CD14-positive monocyte (primary cell): ENCODE data around the gene CDS1. TPM values are rescaled to one million over a fixed set of nuclear protein-coding genes. Genes with fewer than 3 reads are reported as not detected.

Experiments
- DNase-seq, 3 donors: peaks; one replicate each; pipeline ENCODE4 v3.0.0-alpha.2; 2011 to 2022
- H2AFZ ChIP-seq: 2 replicates; pipeline ENCODE4 v1.6.0; 2012; ENCODE audit warnings: mild to moderate bottlenecking, low read depth, low read length, inconsistent platforms; ENCODE audit not compliant: insufficient read depth, poor library complexity, severe bottlenecking
- H3K27ac ChIP-seq, 2 donors: 1 replicate in 1 of 2; 2 replicates in 1 of 2; pipeline ENCODE4 v1.5.1; 2012 to 2013; ENCODE audit warnings: low read length in 2 of 2, control low read depth in 1 of 2, inconsistent platforms in 1 of 2, low read depth in 1 of 2, mild to moderate bottlenecking in 1 of 2
- H3K27me3 ChIP-seq, 2 donors: one replicate each; pipeline versions ENCODE4 v1.6.0 to v1.6.1; 2011 to 2013; ENCODE audit warnings: low read length in 2 of 2; ENCODE audit not compliant: control insufficient read depth in 2 of 2, insufficient read depth in 2 of 2
- H3K36me3 ChIP-seq, 2 donors: replicated peaks in 1 of 2; 1 replicate in 1 of 2; 2 replicates in 1 of 2; pipeline versions ENCODE4 v1.5.1 to v1.6.1; 2012 to 2013; ENCODE audit warnings: low read length in 2 of 2, control low read depth in 1 of 2, inconsistent platforms in 1 of 2, mild to moderate bottlenecking in 1 of 2; ENCODE audit not compliant: insufficient read depth in 2 of 2, control insufficient read depth in 1 of 2
- H3K4me1 ChIP-seq, 2 donors: 1 replicate in 1 of 2; 2 replicates in 1 of 2; pipeline versions ENCODE4 v1.5.1 to v1.6.1; 2012 to 2013; ENCODE audit warnings: low read length in 2 of 2, control low read depth in 1 of 2, inconsistent platforms in 1 of 2, mild to moderate bottlenecking in 1 of 2, moderate library complexity in 1 of 2; ENCODE audit not compliant: insufficient read depth in 2 of 2, control insufficient read depth in 1 of 2
- H3K4me2 ChIP-seq: replicated peaks from 2 replicates; pipeline ENCODE3; 2012; ENCODE audit warnings: low read length, moderate library complexity, mild to moderate bottlenecking; ENCODE audit not compliant: poor library complexity, severe bottlenecking; ENCODE audit errors: extremely low read depth
- H3K4me3 ChIP-seq, 3 experiments: fragments of 200-600 bp in 1 of 3; sonication (generic) in 1 of 3; replicated peaks in 1 of 3; 1 replicate in 2 of 3; 2 replicates in 1 of 3; pipeline ENCODE4 v1.5.1; 2011 to 2013; ENCODE audit warnings: low read length in 3 of 3, mild to moderate bottlenecking in 3 of 3, control low read depth in 2 of 3, low read depth in 2 of 3, inconsistent platforms in 1 of 3, moderate library complexity in 1 of 3
- H3K79me2 ChIP-seq: 2 replicates; pipeline ENCODE4 v1.6.0; 2012; ENCODE audit warnings: mild to moderate bottlenecking, control low read depth, inconsistent platforms, low read length, moderate library complexity; ENCODE audit not compliant: insufficient read depth
- H3K9ac ChIP-seq: 2 replicates; pipeline ENCODE4 v1.6.0; 2017; ENCODE audit warnings: low read length, mild to moderate bottlenecking; ENCODE audit not compliant: insufficient read depth, poor library complexity, severe bottlenecking
- H3K9me3 ChIP-seq, 2 donors: replicated peaks in 1 of 2; 1 replicate in 1 of 2; 2 replicates in 1 of 2; pipeline versions ENCODE4 v1.5.1 to v1.6.1; 2012 to 2013; ENCODE audit warnings: low read length in 2 of 2, control low read depth in 1 of 2; ENCODE audit not compliant: control insufficient read depth in 1 of 2, insufficient read depth in 1 of 2
- H4K20me1 ChIP-seq: 2 replicates; pipeline ENCODE4 v1.6.0; 2012; ENCODE audit warnings: mild to moderate bottlenecking, low read length, control low read depth, moderate library complexity; ENCODE audit not compliant: insufficient read depth
- H3K27ac Mint-ChIP-seq, 7 donors: one replicate each; pipeline ENCODE4 v1.8.0; 2020; ENCODE audit warnings: mild to moderate bottlenecking in 7 of 7, mixed read lengths in 7 of 7, moderate library complexity in 6 of 7, inconsistent platforms in 2 of 7
- H3K27me3 Mint-ChIP-seq, 3 donors: one replicate each; pipeline ENCODE4 v1.8.0; 2021 to 2022; ENCODE audit warnings: low read depth in 3 of 3, mild to moderate bottlenecking in 3 of 3, mixed read lengths in 3 of 3, moderate library complexity in 3 of 3, inconsistent platforms in 1 of 3
- H3K36me3 Mint-ChIP-seq, 2 donors: one replicate each; pipeline ENCODE4 v1.8.0; 2020; ENCODE audit warnings: mixed read lengths in 2 of 2, inconsistent platforms in 1 of 2, mild to moderate bottlenecking in 1 of 2
- H3K4me1 Mint-ChIP-seq: one replicate; pipeline ENCODE4 v1.8.0; 2020; ENCODE audit warnings: mild to moderate bottlenecking, mixed read lengths
- H3K4me3 Mint-ChIP-seq, 2 donors: one replicate each; pipeline ENCODE4 v1.8.0; 2020; ENCODE audit warnings: mild to moderate bottlenecking in 2 of 2, mixed read lengths in 2 of 2, moderate library complexity in 1 of 2
- H3K9me3 Mint-ChIP-seq, 7 donors: one replicate each; pipeline ENCODE4 v1.8.0; 2020 to 2022; ENCODE audit warnings: mixed read lengths in 7 of 7, mild to moderate bottlenecking in 6 of 7, moderate library complexity in 6 of 7, inconsistent platforms in 2 of 7
- WGBS: methylation state at CpG from one replicate; pipeline ENCODE4 v1.1.5; 2013; ENCODE audit warnings: missing lambda C conversion rate; ENCODE audit not compliant: insufficient coverage; 5-methylcytosine and 5-hydroxymethylcytosine counted together
- intact Hi-C, 2 donors: fragments of 100-400 bp; cut with micrococcal nuclease; formaldehyde crosslinking; loops; one replicate each; pipeline versions ENCODE4 v1.15.0 to v1.15.1; 2023
- polyA plus RNA-seq, 3 donors: library from polyadenylated mRNA; depleted of rRNA in 1 of 3; unstranded in 2 of 3; stranded (reverse) in 1 of 3; fragments of 300-500 nt in 2 of 3; fragments of >200 nt in 1 of 3; fragmentation: Illumina TruSeq in 2 of 3; gene quantifications; 1 replicate in 2 of 3; 2 replicates in 1 of 3; pipeline ENCODE4 v1.2.3, GENCODE V29; 2012 to 2021
- TF ChIP-seq, protein P1 (sequence below): fragments of 200-600 bp; IDR thresholded peaks from one replicate; pipeline ENCODE4 v1.8.0; 2022; ENCODE audit warnings: antibody characterized with exemption, mild to moderate bottlenecking

CDS1 gene
- polyA plus RNA-seq, 3 donors, result 0.12 to 0.15 (median 0.13) TPM

GRCh38 chr4:84615355-84615754, 32.4 kb downstream of the CDS1 start:
- Histone ChIP-seq H3K9me3 (no peaks in the 10 kb centered on the region), H3K4me3 (no peak overlapping the region), H3K27me3 (no peaks in the 10 kb centered on the region), H3K27ac (no peak overlapping the region), H2AFZ (no peak overlapping the region), H3K4me2 (no peak overlapping the region), H3K9ac (no peak overlapping the region), H3K36me3 (no peaks in the 10 kb centered on the region), H4K20me1 (no peaks in the 10 kb centered on the region), H3K79me2 (no peaks in the 10 kb centered on the region), H3K4me1 (peaks cover 0 to 7% of the 10 kb centered on the region in 2 donors)
- no peak for DNase-seq
- H3K36me3 Mint-ChIP-seq, result peaks cover 0 to 6% of the 10 kb centered on the region in 2 donors
- intact Hi-C loops, result no loop called here
- TF ChIP-seq, protein P1, sequence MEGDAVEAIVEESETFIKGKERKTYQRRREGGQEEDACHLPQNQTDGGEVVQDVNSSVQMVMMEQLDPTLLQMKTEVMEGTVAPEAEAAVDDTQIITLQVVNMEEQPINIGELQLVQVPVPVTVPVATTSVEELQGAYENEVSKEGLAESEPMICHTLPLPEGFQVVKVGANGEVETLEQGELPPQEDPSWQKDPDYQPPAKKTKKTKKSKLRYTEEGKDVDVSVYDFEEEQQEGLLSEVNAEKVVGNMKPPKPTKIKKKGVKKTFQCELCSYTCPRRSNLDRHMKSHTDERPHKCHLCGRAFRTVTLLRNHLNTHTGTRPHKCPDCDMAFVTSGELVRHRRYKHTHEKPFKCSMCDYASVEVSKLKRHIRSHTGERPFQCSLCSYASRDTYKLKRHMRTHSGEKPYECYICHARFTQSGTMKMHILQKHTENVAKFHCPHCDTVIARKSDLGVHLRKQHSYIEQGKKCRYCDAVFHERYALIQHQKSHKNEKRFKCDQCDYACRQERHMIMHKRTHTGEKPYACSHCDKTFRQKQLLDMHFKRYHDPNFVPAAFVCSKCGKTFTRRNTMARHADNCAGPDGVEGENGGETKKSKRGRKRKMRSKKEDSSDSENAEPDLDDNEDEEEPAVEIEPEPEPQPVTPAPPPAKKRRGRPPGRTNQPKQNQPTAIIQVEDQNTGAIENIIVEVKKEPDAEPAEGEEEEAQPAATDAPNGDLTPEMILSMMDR, result no peak
- peaks cover 7% of the 10 kb centered on the region for H3K4me1 Mint-ChIP-seq
- H3K27me3 Mint-ChIP-seq, result peaks cover 0 to 6% (median 4%) of the 10 kb centered on the region in 3 donors
- no peak overlapping the region for H3K27ac Mint-ChIP-seq
- 88% methylated on average over 3 of the region's 5 CpGs for WGBS
- no peak overlapping the region for H3K4me3 Mint-ChIP-seq
- H3K9me3 Mint-ChIP-seq, result peaks cover 0 to 1% (median 0%) of the 10 kb centered on the region in 7 donors

GRCh38 chr4:84622959-84623358, 40.0 kb downstream of the CDS1 start:
- Mint-ChIP-seq H3K4me1 (peaks cover 2% of the 10 kb centered on the region), H3K4me3 (no peak overlapping the region), H3K9me3 (peaks cover 0 to 3% (median 0%) of the 10 kb centered on the region in 7 donors), H3K36me3 (peaks cover 0 to 12% of the 10 kb centered on the region in 2 donors), H3K27ac (no peak overlapping the region), H3K27me3 (no peaks in the 10 kb centered on the region)
- H3K79me2 ChIP-seq, result no peaks in the 10 kb centered on the region
- no peaks in the 10 kb centered on the region for H3K4me1 ChIP-seq
- no peaks in the 10 kb centered on the region for H3K27me3 ChIP-seq
- H4K20me1 ChIP-seq, result no peaks in the 10 kb centered on the region
- H3K36me3 ChIP-seq, result no peaks in the 10 kb centered on the region
- no CpG with 5 or more reads among the region's 1 CpG for WGBS
- DNase-seq, result no peak
- H3K9ac ChIP-seq, result no peak overlapping the region
- H3K4me2 ChIP-seq, result no peak overlapping the region
- no peak overlapping the region for H2AFZ ChIP-seq
- H3K9me3 ChIP-seq, result no peaks in the 10 kb centered on the region
- H3K4me3 ChIP-seq, result no peak overlapping the region
- TF ChIP-seq, protein P1, result no peak
- H3K27ac ChIP-seq, result no peak overlapping the region
- intact Hi-C loops, result no loop called here
